CMK (cell line): ENCODE results near the gene RAB3IL1.

Source experiments
- DNase-seq: peaks from one replicate; pipeline ENCODE4 v3.0.0-alpha.2; 2010; ENCODE audit warnings: low read depth

RAB3IL1 gene

DNA sequence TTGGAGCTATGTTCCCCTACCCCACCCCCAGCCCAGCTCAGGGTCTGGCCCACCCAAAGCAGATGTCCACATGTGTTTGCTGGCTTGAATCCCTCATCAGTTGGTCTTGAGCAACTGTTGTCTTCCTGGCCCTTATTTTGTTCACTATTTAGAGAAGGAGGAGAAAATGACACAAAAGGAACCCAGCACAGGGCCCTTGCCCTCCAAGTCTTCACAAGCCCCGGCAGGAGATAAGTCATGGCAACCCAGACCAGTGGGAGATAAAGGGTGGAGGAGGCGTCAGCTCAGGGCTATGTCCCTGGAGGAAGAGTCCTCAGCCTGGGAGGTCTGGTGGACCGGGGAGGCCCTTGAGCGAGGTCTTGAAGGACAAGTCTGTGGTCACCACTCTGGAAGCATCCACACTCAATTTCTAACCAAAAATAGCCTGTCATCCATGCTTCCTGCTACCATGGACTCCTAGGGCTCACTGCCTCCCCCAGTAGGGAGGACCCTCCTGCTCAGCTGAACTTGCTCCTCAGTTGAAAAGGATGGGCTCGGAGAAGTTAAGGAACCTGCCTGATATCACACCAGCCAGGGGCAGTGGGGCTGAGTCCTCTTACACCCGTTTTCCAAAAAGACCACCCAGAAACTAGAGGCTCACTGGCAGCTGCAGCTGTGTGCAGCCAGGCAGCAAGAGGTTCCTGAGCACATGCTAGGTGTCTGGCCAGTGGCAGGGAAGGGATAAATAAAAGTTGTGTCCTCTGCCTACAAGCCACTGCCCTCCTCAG lies 1.8 kb upstream of the RAB3IL1 start:
- no peak for DNase-seq

DNA sequence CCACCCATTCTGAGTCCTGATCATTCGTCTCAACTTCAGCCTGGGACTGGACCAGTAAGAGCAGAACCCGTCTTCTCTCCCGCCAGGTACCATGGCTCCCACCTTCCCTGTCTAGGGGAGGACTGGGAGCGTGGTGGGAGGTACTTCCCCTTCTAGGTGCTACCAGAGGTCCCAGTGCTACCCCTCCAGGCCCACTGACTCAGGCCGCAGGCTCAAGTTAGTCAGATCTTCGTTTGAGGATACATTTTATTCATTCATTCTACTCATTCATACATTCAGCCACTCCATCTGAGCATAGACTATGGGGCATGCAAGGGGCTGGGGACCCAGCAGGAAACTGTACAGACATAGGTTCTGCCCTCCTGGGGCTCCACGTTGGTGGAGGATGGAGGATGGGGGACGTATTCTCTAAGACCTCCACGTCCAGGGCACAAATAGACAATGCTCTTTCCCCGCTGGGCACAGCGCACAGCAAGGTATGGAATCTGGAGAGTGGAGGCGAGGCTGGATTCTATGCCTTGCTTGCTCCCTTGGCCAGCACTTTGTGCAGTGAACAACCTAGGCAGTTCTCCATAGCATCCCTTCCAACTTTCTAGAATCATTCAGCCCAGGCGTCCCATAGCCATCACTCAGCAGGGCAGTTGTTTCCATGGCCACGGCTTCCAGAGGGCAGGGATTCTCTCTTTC lies 1.0 kb upstream of the RAB3IL1 start:
- no peak for DNase-seq

DNA sequence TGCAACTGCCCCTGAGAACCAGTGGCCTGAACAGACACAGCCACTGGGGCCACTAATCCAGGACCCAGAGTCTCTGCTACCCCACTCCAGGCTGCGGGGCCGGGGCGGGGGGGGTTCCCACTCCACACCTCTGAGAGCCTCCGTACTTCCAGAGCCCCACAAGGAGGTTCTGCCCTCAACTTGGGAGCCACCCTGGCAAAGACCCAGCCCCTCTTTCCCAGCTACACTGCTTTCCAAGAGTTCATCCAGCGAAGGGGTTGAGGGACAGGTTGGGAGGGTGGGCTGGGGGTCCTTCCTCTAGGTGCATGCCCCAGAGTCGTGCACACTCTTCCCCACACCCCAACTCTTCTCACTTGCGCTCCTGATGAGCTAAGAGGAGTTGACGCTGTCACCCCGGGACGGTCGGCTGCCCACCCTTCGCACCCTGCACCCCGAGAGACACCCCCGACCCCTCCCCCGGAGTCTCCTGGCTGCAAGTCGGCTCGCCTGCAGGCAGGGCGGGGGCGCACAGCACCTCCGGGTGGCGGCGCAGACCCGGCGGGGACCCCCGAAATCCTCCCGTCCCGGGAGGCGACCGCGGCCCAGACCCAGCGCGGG lies 531 bp downstream of the RAB3IL1 start:
- DNase-seq: no peak

DNA sequence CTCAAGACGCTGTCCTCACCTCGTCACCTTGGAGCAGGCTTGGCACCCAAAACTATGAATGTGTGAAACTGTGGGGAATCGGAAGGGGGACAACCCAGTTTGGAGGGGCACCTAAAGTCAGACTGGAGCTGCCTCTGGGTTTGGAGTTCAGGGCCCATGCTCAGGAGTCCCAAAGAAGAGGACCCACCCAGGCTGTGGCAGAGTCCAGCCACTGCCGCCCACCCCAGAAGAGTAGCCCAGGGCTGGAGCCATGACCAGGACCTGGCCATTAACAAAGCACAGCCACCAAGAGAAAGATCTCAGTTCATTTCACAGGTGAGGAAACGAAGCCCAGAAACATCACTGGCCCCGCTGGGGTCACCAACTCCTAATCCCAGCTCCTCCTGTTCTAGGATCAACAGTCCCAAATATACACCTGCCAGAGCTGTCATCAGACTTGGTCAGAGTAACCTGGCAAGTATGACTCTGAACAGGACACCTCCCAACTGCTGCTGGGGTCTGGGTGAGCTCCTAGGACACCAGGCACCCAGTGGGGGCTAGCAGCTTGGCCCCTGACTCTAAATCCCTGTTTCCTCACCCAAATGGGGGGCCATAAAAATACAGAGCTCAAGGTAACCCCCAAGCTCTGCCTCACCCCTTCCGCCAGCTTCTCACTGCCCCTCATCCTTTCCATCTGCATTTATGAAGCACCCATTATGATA lies 2.7 kb downstream of the RAB3IL1 start:
- no peak for DNase-seq

DNA sequence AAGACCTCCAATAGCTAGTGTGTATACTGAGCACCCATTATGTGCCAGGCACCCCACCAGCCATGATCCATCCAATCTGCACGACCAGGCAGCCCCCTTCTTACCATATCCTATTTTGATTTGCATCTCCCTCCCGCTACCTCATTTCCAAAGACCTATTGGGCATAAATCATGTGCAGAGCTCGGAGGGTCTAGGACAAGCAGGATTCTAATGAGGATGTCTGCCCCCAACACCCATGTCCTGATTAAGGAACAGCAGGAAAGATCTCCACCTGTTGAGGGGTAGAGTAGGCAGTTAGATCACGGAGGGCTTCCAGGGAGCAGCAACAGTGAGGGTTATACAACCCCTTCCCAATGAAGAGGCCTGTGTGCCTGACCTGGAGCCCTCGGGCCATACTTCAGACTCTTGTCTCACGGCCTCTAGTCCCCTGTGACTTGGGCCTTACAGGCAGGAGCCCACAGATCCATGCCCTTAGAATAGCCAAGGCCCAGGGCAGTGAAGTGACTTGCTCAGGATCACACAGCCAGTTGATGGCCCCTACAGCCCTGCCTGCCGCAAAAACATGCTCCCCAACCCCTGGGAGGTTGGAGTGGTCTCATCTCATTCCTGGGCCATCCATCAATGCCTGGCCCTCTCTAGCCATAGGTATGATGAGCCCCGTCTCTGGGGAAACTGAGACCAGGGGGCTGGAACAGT lies 3.5 kb downstream of the RAB3IL1 start:
- no peak for DNase-seq

DNA sequence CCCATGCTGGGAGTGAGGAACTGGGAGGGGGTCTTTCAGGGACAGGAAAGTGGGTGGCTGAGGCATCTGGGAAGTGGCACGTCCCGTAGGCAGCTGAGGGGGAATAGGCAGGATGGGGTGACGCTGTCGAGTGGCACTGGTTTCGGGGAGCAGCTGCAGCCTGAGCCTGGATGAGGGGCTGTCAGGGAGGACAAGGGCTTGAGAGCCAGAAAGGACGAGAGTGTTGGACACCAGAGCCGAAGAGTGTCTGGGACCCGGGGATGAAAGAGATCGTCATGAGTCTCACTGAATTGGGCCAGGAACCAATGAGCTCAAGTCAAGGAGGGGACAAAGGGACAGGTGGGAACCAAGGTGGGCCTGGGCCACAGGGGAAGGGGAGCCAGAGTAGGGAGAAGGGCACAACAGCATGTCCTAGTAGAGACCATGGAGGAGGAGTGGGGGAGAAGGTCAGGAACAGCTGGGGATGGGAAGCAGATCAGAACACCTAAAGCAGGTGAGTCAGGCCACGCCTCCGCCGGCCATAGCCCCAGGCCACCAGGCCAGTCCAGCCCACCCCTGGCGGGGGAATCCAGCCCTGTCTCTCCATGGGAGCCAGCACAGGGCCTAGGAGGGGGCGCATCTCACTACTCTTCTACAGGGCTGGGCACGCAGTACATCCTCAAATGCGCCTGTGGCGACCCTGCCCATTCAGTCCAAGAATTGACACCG lies 4.2 kb downstream of the RAB3IL1 start:
- no peak for DNase-seq

DNA sequence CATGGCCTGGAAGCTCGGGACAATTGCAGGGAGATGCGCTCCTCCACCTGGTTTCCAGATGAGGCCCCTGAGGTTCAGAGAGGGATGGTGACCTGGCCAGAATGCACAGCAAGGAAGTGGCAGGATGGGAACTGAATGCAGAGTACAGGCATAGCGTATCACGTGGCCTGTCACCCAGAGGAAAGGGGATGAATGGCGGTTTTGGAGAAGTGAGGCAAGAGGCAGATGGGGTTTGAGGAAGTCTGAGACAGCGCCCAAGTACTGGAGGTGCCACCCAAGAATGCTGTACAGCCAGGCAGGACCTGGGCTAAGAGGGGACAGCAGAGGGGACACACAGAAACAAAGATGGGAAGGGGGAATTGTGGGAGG lies 4.9 kb downstream of the RAB3IL1 start:
- DNase-seq: no peak

DNA sequence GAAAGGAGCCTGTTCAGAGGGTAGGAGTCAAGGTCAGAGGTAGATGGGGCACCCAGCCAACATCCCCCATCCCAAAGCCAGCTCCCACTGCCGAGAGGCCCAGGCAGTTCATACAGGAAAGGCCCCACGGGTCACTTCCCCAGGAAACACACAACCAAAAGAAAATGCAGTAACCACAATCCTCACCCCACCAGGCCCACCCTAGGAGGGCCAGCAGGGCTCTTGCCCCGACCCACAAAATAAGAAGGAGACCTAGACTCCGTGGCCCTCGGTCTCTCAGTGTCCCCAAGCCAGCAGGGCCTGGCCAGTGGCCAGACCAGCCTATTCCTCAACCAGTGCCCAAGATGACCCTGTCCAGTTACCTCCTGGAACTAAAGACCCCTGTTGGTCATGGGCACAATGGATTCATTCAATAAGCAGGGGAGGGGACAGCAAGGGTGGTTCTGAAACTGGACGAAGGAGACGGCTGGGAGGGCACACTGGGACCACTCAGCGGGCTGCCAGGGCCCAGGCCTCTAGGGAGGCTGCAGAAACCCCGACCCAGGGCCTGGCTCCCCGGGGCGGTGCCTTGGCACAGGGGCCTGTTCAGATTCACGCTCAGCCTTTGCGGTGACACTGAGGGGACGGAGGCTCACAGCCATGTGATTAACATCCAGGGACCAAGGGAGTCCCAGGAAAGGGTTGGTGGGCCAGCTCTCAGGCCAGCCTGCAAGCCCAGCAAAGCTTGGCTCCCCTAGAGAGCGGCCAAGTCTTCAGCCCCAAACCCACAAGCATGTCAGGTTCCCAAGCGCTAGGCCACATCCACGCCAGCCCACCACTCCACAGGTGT lies 5.5 kb downstream of the RAB3IL1 start:
- DNase-seq: no peak

DNA sequence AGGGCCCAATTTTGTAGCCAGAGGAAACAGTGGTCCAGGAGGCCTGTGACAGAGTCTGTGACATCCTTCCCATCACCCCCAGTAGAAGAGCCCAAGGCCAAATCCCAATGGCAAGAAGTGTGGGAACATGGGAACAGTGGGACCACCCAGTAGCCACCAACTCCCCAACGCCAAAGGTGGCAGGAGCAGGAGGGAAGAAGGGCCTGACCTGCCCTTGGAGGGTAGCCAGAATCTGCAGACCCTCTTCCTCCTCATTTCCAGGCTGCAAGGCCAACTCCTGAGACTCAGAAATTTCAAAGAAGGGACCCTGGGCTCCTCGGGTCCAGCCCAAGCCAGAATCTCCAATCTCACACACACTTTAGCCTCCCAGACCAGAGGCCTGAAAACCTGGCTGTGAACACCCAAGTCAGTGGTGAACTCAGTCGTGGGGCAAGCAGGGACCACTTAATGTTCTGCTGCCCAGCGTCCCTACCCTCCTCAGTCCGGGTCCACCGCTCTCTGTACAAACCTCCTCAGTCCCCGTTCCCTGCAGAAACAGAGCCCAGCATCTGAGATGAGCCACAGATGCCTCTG lies 6.2 kb downstream of the RAB3IL1 start:
- no peak for DNase-seq

DNA sequence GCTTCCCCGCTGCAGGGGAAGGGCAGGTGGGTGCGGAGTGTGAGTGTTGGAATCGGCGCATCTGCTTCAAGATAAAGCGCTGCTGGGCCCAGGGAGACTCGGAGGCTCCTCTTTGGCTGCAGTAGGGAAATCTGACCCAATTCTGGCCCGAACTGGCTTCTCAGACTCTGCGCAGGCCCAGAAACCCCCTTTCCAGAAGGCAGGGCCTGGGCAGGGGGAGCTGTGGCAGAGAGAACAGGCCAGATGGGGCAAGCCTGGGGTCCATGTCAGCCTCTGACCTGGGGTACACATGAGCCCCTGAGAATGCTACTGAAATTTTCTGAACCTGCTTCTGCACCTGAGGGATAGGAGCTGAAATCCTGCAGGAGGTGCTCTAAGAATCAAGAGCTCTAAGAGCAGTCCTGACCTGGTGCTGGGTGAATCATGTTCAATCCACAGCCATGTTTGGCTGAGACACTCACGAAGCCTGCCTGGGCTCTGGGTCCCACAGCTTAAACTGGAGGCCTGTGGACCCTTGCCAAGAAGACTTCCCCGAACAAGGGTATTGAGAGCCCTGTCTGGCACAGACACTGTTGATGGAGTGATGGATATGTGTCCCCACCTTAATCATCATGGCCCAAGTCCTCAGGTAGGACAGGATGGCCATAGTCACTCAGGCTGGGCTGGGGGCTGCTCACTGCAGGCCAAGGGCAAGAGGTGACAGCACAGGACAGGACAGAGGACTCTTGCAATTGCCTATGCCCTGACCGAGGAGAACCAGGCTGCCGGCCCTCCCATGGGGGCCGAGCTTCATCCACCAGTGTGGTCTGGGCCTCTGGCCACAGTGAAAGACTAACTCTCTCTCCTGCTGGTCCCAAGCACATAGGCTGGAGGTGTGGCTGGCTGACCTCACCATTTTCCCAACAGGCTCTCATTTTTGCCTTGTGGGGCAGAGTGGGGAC lies 6.9 kb downstream of the RAB3IL1 start:
- DNase-seq: no peak

DNA sequence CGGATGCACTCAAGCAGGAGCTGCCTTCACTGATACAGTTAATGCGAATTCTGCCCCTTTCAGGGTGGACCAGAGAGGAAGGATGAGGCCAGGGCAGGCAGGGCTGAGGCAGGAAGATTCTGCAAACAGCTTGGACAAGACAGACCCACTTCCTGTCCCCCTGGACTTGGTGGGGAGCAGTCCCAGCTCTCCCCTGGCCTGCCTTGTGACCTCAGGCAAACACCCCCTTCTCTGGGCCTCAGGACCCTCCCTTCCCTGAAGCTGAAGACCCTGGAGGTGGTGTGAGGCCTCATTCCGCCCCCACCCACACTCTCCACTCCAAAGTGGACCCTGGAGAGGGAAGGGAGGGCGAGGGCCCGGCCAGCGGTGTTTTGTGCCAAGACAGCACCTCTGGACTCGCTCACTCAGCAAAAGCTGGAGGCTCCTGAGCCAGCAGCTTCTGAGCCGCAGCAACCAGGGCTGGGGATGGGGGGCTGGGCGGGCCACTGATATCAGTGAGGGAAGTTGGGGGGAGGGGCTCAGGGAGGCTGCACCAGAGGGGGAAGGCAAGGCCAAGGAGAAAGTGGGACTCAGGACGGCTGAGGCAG lies 8.5 kb downstream of the RAB3IL1 start:
- no peak for DNase-seq

DNA sequence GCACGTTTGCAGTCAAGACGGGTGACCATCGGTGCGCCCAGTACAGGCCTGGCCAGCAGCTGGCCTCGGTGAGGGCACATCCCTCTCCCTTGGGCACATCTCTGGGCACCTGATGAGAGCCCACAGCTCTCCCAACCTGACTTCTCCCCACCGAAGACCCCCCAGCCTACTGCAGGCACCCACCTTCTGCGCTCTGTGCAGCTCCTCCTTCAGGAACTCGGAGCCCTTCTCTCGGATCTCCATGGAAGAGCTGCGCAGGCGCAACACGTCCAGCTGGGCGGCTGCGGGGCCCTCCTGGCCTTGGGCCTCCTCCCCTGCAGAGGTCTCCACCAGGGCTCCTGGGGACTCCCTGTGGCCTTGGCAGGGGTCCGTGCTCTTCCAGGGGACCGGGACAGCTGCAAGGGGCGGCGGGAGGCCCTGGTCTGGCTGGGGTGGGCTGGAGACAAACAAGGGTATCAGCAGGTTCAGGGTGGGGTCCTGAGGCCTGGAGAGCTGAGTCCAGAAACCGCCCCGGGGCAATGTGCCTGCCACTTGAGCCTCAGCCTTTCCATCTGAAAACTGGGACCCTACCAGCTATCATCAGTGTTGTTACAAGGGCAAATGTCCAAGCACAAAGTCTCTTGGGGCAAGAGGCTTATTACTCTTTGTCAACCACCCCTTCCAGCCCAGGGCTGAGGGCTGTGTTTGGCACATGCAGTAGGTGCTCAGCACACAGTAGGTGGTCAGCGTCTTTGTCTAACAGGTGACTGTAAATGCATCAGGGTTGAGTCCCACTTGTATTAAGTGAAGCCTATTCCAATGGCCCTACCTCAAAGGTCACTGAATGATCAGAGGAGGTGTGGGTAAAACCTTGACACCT lies 9.3 kb downstream of the RAB3IL1 start:
- DNase-seq: no peak

DNA sequence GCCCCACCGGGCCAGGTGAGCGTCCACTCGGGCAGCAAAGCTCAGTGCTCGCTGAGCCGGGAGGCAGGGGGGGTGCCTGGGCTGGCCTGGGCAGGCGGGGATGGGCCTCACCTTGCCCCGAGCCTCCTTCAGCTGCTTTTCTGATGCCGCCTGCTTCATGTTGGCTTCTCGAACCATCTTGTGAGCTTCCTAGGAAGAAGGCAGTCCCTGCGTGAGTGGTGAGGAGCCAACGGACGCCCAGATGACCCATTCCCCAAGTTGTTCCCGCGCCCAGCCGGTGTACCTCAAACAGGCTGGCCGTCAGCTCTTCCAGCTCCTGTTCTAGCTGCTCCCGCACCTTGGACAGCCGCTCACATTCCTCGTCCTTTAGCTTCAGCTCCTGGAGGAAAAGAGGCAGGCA lies 10.1 kb downstream of the RAB3IL1 start:
- DNase-seq: no peak

DNA sequence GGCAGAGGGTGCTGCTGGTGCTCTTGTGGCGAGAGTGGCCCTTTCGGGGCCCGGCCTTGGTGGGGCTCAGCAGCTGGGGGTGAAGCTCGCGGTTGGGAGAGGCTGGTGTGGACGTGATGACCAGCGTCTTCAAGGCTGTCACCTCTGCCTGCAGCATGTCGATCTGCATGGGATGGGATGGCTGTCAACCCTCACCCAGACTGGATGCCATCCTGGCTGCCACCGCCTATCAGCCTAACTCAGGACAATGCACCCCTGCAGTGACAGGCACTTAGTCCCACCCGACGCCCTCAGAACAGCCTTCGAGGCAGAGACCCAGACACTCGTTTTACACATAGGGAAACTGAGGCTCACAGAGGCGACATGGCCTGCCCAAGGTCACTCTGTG lies 10.8 kb downstream of the RAB3IL1 start:
- DNase-seq: no peak

DNA sequence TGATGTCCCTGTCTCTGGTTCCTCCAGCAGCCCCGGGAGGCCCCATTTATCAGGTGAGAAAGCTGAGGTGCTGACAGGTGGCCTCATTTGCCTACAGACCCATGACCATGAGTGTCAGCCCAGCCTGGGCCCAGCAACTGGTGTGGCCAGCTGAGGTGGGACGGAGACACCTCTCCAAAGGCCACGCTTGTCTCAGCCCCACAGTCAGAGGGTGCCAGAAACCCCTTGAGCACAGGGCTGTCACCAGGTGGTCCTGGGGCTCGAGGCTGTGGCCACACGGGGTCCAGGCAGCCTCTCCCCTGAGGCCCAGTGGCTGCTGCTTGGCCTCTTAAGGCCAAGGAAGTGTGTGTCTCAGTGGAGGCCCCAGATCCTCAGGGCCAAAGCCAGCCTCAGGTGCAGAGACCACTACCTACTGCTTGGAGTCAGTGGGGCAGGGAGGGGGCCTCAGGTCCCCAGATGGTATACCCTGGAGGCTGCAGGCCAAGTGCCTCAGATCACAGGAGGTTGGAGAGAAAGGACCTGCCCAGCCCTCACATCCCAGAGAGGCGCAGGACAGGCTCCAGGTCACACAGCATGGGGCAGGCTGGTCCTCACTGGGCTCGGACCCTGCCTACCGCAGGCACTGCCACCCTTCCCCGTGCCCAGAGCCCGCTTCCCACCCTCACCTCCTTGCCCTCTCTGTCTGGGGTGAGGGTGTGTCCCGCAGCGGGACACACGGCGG lies 11.4 kb downstream of the RAB3IL1 start:
- no peak for DNase-seq

DNA sequence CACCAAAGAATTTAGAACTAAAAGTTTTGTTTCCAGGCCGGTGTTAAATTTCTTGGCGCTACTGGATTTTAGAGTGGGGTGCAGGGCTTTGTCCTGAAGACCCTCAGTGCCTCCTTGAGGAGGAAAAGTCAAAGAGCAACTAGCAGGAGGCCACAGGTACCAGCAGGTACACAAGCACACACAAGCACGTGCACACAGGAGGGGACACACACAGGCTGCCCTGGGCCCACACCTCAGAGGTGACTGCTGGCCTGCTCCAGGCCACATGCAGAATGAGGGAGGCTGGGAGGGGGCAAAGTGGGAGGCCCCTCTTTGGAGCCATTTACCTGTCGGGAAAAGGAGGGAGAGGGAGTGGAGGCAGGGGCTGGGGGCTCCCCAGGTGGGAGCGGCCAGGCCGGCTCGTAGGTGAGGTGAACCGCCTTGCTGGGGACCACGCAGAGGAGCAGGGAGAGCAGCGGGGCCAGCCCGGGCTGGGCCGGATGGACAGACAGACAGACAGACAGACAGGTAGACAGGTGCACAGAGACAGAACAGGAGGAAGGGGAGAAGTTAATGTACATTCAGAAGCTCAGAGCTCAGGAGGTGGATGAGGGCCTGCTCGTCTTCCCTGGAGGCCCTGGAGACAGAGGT lies 12.2 kb downstream of the RAB3IL1 start:
- no peak for DNase-seq
